Endothelial cell of umbilical vein (primary cell): ENCODE results near the gene CLN6. TPM values are rescaled to one million over a fixed set of nuclear protein-coding genes. Genes with fewer than 3 reads are reported as not detected.

Experiments used
- BruUV-seq: library from RNA; stranded (reverse); fragments of 400-500 nt; replicated peaks from 2 replicates; lab custom pipeline; 2021; lab: Mats Ljungman, UMichigan
- CTCF ChIA-PET: fragments of 300-600, 350-600 bp; sonication (Branson Sonifier 250); formaldehyde crosslinking; loops from one replicate; lab custom pipeline; 2021; ENCODE audit warnings: antibody characterized with exemption, inconsistent platforms; lab: Charles Lee
- POLR2A ChIA-PET: fragments of 300-600, 350-600 bp; sonication (Branson Sonifier 250); formaldehyde crosslinking; loops from one replicate; lab custom pipeline; 2021; ENCODE audit warnings: antibody characterized with exemption, inconsistent platforms; lab: Charles Lee
- DNase-seq: peaks from one replicate; pipeline ENCODE4 v3.0.0-alpha.2; 2011; ENCODE audit warnings: low read depth, low spot score
- FAIRE-seq: peaks from 2 replicates; lab custom pipeline; 2011; peaks lifted over from hg19 to GRCh38; lab: Jason Lieb, UNC
- H2AFZ ChIP-seq: 2 replicates; pipeline ENCODE4 v1.6.0; 2012; ENCODE audit warnings: low read depth, low read length, control low read depth, inconsistent platforms
- H3K27ac ChIP-seq: 2 replicates; pipeline ENCODE4 v1.5.1; 2011; ENCODE audit warnings: low read depth, mild to moderate bottlenecking, control low read depth, low read length, moderate library complexity; ENCODE audit not compliant: insufficient read depth
- H3K27me3 ChIP-seq, 2 experiments: 2 replicates each; pipeline versions ENCODE4 v1.6.0 to v1.6.1; 2011; ENCODE audit warnings: low read length in 2 of 2, mixed read lengths in 1 of 2; ENCODE audit not compliant: control insufficient read depth in 2 of 2, insufficient read depth in 2 of 2
- H3K36me3 ChIP-seq, 2 experiments: 2 replicates in 1 of 2; 3 replicates in 1 of 2; pipeline ENCODE4 v1.5.1; 2011; ENCODE audit warnings: low read length in 2 of 2, mild to moderate bottlenecking in 1 of 2, moderate library complexity in 1 of 2; ENCODE audit not compliant: control insufficient read depth in 2 of 2, insufficient read depth in 2 of 2; ENCODE audit errors: extremely low read depth in 1 of 2
- H3K4me1 ChIP-seq: 3 replicates; pipeline ENCODE4 v1.5.1; 2011; ENCODE audit warnings: mild to moderate bottlenecking, low read length; ENCODE audit not compliant: control insufficient read depth, insufficient read depth; ENCODE audit errors: extremely low read depth
- H3K4me2 ChIP-seq: 2 replicates; pipeline ENCODE4 v1.6.1; 2011; ENCODE audit warnings: low read length, control low read depth, mixed read lengths; ENCODE audit not compliant: insufficient read depth
- H3K4me3 ChIP-seq, 3 experiments: fragments of 200-600 bp in 1 of 3; sonication (generic), shearing (Covaris generic) in 1 of 3; replicated peaks in 1 of 3; 2 replicates each; pipeline ENCODE4 v1.5.1; 2011 to 2016; ENCODE audit warnings: control low read depth in 3 of 3, low read length in 3 of 3, mild to moderate bottlenecking in 2 of 3, inconsistent platforms in 1 of 3, low read depth in 1 of 3, moderate library complexity in 1 of 3; ENCODE audit not compliant: insufficient read depth in 1 of 3
- H3K79me2 ChIP-seq: 2 replicates; pipeline ENCODE4 v1.6.0; 2012; ENCODE audit warnings: low read length, inconsistent platforms; ENCODE audit not compliant: control insufficient read depth, insufficient read depth
- H3K9ac ChIP-seq: replicated peaks from 2 replicates; pipeline ENCODE3; 2011; ENCODE audit warnings: low read length, control low read depth; ENCODE audit not compliant: insufficient read depth; ENCODE audit errors: extremely low read depth
- H3K9me1 ChIP-seq: replicated peaks from 3 replicates; pipeline ENCODE4 v1.6.0; 2011; ENCODE audit warnings: mild to moderate bottlenecking, low read length; ENCODE audit not compliant: control insufficient read depth, insufficient read depth; ENCODE audit errors: extremely low read depth
- H3K9me3 ChIP-seq: replicated peaks from 2 replicates; pipeline ENCODE4 v1.5.1; 2012; ENCODE audit warnings: low read length, inconsistent platforms; ENCODE audit not compliant: control insufficient read depth, insufficient read depth
- H4K20me1 ChIP-seq: replicated peaks from 2 replicates; pipeline ENCODE3; 2011; ENCODE audit warnings: mild to moderate bottlenecking, low read length; ENCODE audit not compliant: control insufficient read depth, insufficient read depth; ENCODE audit errors: extremely low read depth
- CTCF ChIP-seq, 2 donors: IDR thresholded peaks; 1 replicate in 1 of 2; 2 replicates in 1 of 2; pipeline ENCODE4 v1.5.1; 2011; ENCODE audit warnings: low read length in 2 of 2, mild to moderate bottlenecking in 2 of 2, moderate library complexity in 2 of 2, control low read depth in 1 of 2, inconsistent platforms in 1 of 2, low read depth in 1 of 2; ENCODE audit not compliant: insufficient read depth in 1 of 2; ENCODE audit errors: extremely low read depth in 1 of 2
- EZH2 ChIP-seq: IDR thresholded peaks from 2 replicates; pipeline ENCODE4 v1.6.1; 2012; ENCODE audit warnings: borderline replicate concordance, low read depth, mild to moderate bottlenecking, moderate library complexity, low read length, inconsistent platforms; ENCODE audit not compliant: severe bottlenecking
- FOS ChIP-seq: IDR thresholded peaks from 2 replicates; pipeline ENCODE4 v1.6.1; 2011; ENCODE audit warnings: mild to moderate bottlenecking, low read length, moderate library complexity, borderline replicate concordance; ENCODE audit not compliant: insufficient read depth
- GATA2 ChIP-seq: IDR thresholded peaks from 2 replicates; pipeline ENCODE4 v1.7.0; 2011; ENCODE audit warnings: low read depth, mild to moderate bottlenecking, moderate library complexity, mixed read lengths, low read length; ENCODE audit not compliant: insufficient read length, insufficient read depth
- JUN ChIP-seq: IDR thresholded peaks from 2 replicates; pipeline ENCODE4 v1.6.1; 2011; ENCODE audit warnings: borderline replicate concordance, low read depth; ENCODE audit not compliant: insufficient read length, insufficient read depth
- MAX ChIP-seq: IDR thresholded peaks from 2 replicates; pipeline ENCODE4 v1.6.1; 2011; ENCODE audit not compliant: insufficient read depth, insufficient read length
- MYC ChIP-seq: IDR thresholded peaks from one replicate; pipeline ENCODE4 v1.6.1; 2011; ENCODE audit warnings: mild to moderate bottlenecking, low read depth, low read length
- POLR2A ChIP-seq: IDR thresholded peaks from 2 replicates; pipeline ENCODE4 v1.6.1; 2012; ENCODE audit warnings: low read depth, mild to moderate bottlenecking, control low read depth, low read length
- POLR2AphosphoS5 ChIP-seq: IDR thresholded peaks from 2 replicates; pipeline ENCODE4 v1.6.1; 2012; ENCODE audit warnings: low read depth, mild to moderate bottlenecking, control low read depth, low read length, moderate library complexity; ENCODE audit not compliant: insufficient read depth
- dilution Hi-C: fragments of 300-500 bp; cut with MboI; formaldehyde crosslinking; loops from one replicate; pipeline ENCODE4 v1.15.0; 2019; ENCODE audit warnings: low sequenced_read_pairs; ENCODE audit not compliant: extremely low pct_ligation_motif_present
- intact Hi-C: fragments of 100-400 bp; cut with micrococcal nuclease; formaldehyde crosslinking; loops from one replicate; pipeline ENCODE4 v1.10.0; 2022
- polyA plus RNA-seq, 4 experiments: library from polyadenylated mRNA; depleted of rRNA in 3 of 4; stranded (reverse) in 3 of 4; unstranded in 1 of 4; fragments of >200 nt; gene quantifications; 2 replicates each; pipeline versions ENCODE4 v1.2.1 to v1.2.3, GENCODE V29; 2011 to 2012; ENCODE audit warnings: missing spikeins in 1 of 4
- total RNA-seq: library from RNA; stranded (reverse); gene quantifications from 2 replicates; pipeline ENCODE4 v1.2.3, GENCODE V29; 2021

Gene CLN6
- total and polyA plus RNA-seq, 2 donors (not counting 3 experiments of a cell fraction or from before 2014, with no cell fraction given), result 53.9 to 75.5 TPM

GRCh38 chr15:68272721-68273271 lies 43.3 kb upstream of the CLN6 start:
- POLR2A ChIA-PET, result no interaction called here
- DNase-seq, result peak; percentile 41

More at GRCh38 chr15:68272721-68273271, 43.3 kb upstream of the CLN6 start:
- Histone ChIP-seq H3K9me3 (no peaks in the 10 kb centered on the region), H3K27me3 (peaks cover under 1 to 3% of the 10 kb centered on the region in 2 experiments), H3K79me2 (no peaks in the 10 kb centered on the region), H3K4me1 (peaks cover 19% of the 10 kb centered on the region), H3K36me3 (no peaks in the 10 kb centered on the region), H2AFZ (no peak overlapping the region), H3K9ac (no peak overlapping the region), H4K20me1 (no peaks in the 10 kb centered on the region), H3K9me1 (no peaks in the 10 kb centered on the region), H3K4me2 (no peak overlapping the region), H3K27ac (no peak overlapping the region), H3K4me3 (no peak overlapping the region)
- TF ChIP-seq POLR2AphosphoS5, result no peak
- TF ChIP-seq FOS, result peak; percentile 19
- no peak for TF ChIP-seq JUN
- TF ChIP-seq POLR2A, result no peak
- no peak for TF ChIP-seq MAX
- no peak for TF ChIP-seq EZH2
- no peak for TF ChIP-seq CTCF (IDR thresholded peaks at IDR 0.05; ENCODE audit: extremely low read depth in 1 of 2, insufficient read depth in 1 of 2, low read depth in 1 of 2, low read length in 2 of 2)
- TF ChIP-seq MYC, result no peak
- TF ChIP-seq GATA2, result peak; percentile 27
- peak; percentile 42 for FAIRE-seq
- CTCF ChIA-PET, result no interaction called here
- BruUV-seq, result no TSS peak
- dilution Hi-C loops (no loop called here), intact Hi-C loops (no loop called here)
